Suprapubic skin (tissue), 4 donors: ENCODE measurements around the gene FRYL. TPM values are rescaled to one million over a fixed set of nuclear protein-coding genes. Genes with fewer than 3 reads are reported as not detected.

Experiments
- DNase-seq, 2 donors: peaks; one replicate each; pipeline ENCODE4 v3.0.0-alpha.2; 2019; ENCODE audit warnings: low spot score in 2 of 2
- H3K27ac ChIP-seq: fragments of 200-600 bp; sonication (generic); one replicate; pipeline ENCODE4 v1.5.1; 2019
- H3K27me3 ChIP-seq: fragments of 200-600 bp; sonication (generic); one replicate; pipeline ENCODE4 v1.5.1; 2019
- H3K36me3 ChIP-seq: fragments of 200-600 bp; sonication (generic); one replicate; pipeline ENCODE4 v1.5.1; 2019
- H3K4me1 ChIP-seq: fragments of 200-600 bp; sonication (generic); one replicate; pipeline ENCODE4 v1.5.1; 2019
- H3K4me3 ChIP-seq: fragments of 200-600 bp; sonication (generic); one replicate; pipeline ENCODE4 v1.5.1; 2019; ENCODE audit warnings: mild to moderate bottlenecking
- H3K9me3 ChIP-seq: fragments of 200-600 bp; sonication (generic); one replicate; pipeline ENCODE4 v1.5.1; 2019
- EP300 ChIP-seq: sonication (generic); formaldehyde crosslinking; IDR thresholded peaks from one replicate; pipeline ENCODE4 v1.6.1; 2017; ENCODE audit warnings: antibody characterized with exemption
- POLR2A ChIP-seq, 2 donors: fragments of 450-650 bp; IDR thresholded peaks; one replicate each; pipeline ENCODE4 v1.6.1; 2017; ENCODE audit warnings: antibody characterized with exemption in 2 of 2, mild to moderate bottlenecking in 2 of 2, moderate library complexity in 2 of 2
- POLR2AphosphoS5 ChIP-seq, 3 donors: sonication (generic); formaldehyde crosslinking; IDR thresholded peaks; one replicate each; pipeline ENCODE4 v1.6.1; 2017; ENCODE audit warnings: antibody characterized with exemption in 3 of 3
- WGBS: methylation state at CpG from one replicate; pipeline ENCODE4 v1.1.5; 2018; 5-methylcytosine and 5-hydroxymethylcytosine counted together
- total RNA-seq, 4 donors: library from RNA; depleted of rRNA; stranded (reverse); fragments of >200 nt; gene quantifications; one replicate each; pipeline ENCODE4 v1.1.0, GENCODE V29; 2016
- TF ChIP-seq, protein P1 (sequence below), 2 donors: fragments of 200-600 bp in 1 of 2; fragments of 450-650 bp in 1 of 2; sonication (generic) in 1 of 2; IDR thresholded peaks; one replicate each; pipeline ENCODE4 v1.5.1; 2016 to 2019; ENCODE audit warnings: antibody characterized with exemption in 2 of 2, mild to moderate bottlenecking in 1 of 2, moderate library complexity in 1 of 2

FRYL gene
- total RNA-seq, 4 donors from 2014 or later: 48.4 to 168 (median 73.5) TPM

GRCh38 chr4:48566034-48566384 lies 214.1 kb downstream of the FRYL start:
- no peaks in the 10 kb centered on the region for H3K27me3 ChIP-seq
- H3K27ac ChIP-seq: no peak overlapping the region
- H3K9me3 ChIP-seq: no peaks in the 10 kb centered on the region
- H3K36me3 ChIP-seq: peaks cover 83% of the 10 kb centered on the region
- H3K4me1 ChIP-seq: no peaks in the 10 kb centered on the region
- WGBS: 87% methylated on average over 3 of the region's 3 CpGs
- TF ChIP-seq POLR2AphosphoS5 (IDR thresholded peaks at IDR 0.05) (no peak), EP300 (no peak), POLR2A (IDR thresholded peaks at IDR 0.05) (no peak)
- TF ChIP-seq, protein P1, sequence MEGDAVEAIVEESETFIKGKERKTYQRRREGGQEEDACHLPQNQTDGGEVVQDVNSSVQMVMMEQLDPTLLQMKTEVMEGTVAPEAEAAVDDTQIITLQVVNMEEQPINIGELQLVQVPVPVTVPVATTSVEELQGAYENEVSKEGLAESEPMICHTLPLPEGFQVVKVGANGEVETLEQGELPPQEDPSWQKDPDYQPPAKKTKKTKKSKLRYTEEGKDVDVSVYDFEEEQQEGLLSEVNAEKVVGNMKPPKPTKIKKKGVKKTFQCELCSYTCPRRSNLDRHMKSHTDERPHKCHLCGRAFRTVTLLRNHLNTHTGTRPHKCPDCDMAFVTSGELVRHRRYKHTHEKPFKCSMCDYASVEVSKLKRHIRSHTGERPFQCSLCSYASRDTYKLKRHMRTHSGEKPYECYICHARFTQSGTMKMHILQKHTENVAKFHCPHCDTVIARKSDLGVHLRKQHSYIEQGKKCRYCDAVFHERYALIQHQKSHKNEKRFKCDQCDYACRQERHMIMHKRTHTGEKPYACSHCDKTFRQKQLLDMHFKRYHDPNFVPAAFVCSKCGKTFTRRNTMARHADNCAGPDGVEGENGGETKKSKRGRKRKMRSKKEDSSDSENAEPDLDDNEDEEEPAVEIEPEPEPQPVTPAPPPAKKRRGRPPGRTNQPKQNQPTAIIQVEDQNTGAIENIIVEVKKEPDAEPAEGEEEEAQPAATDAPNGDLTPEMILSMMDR (IDR thresholded peaks at IDR 0.05): no peak
- DNase-seq: no peak
- H3K4me3 ChIP-seq: no peak overlapping the region

DNA sequence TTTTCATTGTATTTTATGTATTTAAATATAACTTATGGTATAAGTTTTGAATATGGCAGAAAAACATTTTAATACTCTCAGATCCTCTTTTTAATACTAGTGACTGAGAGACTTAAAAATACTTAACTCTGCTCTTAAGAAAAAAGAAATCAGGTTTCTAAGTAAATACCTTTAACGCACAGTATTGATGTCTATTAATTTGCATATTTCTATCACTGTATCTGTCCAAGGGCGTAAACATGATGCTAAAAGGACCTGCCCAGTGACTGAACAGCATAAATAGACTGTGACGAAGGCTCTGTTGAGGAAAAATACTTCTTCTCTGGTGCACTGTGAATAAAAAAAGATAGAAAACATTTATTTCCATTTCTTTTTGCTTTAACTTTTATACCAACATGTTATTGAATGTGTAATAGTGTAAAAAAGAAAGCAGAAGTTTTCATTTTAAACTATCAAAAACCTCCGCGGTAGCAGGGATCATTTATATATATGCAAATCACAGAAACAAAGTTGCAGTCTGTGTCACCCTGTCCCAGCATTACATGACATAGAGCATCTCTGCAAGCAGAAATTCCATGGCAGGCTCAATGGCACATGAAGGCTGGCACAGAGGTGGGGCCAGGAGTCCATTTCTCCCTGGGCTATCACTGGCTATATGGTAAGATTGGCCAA lies 214.6 kb downstream of the FRYL start:
- no peak overlapping the region for H3K4me3 ChIP-seq
- 96% methylated on average over 5 of the region's 5 CpGs for WGBS
- H3K27ac ChIP-seq: no peak overlapping the region
- H3K4me1 ChIP-seq: no peaks in the 10 kb centered on the region
- DNase-seq: no peak
- H3K9me3 ChIP-seq: no peaks in the 10 kb centered on the region
- no peaks in the 10 kb centered on the region for H3K27me3 ChIP-seq
- H3K36me3 ChIP-seq: peaks cover 84% of the 10 kb centered on the region
- TF ChIP-seq POLR2A (IDR thresholded peaks at IDR 0.05) (no peak), POLR2AphosphoS5 (IDR thresholded peaks at IDR 0.05) (no peak)
- TF ChIP-seq, protein P1 (IDR thresholded peaks at IDR 0.05): no peak

GRCh38 chr4:48564151-48564550 lies 215.9 kb downstream of the FRYL start:
- Histone ChIP-seq H3K4me1 (no peaks in the 10 kb centered on the region), H3K27me3 (no peaks in the 10 kb centered on the region), H3K36me3 (peaks cover 81% of the 10 kb centered on the region), H3K9me3 (no peaks in the 10 kb centered on the region), H3K4me3 (no peak overlapping the region), H3K27ac (no peak overlapping the region)
- 69% methylated on average over 3 of the region's 3 CpGs for WGBS
- TF ChIP-seq EP300 (no peak), POLR2AphosphoS5 (IDR thresholded peaks at IDR 0.05) (no peak), POLR2A (IDR thresholded peaks at IDR 0.05) (no peak)
- TF ChIP-seq, protein P1 (IDR thresholded peaks at IDR 0.05): no peak
- DNase-seq: no peak

GRCh38 chr4:48558819-48559218 lies 221.3 kb downstream of the FRYL start:
- TF ChIP-seq EP300: no peak
- no peak for TF ChIP-seq POLR2AphosphoS5 (IDR thresholded peaks at IDR 0.05)
- H3K27me3 ChIP-seq: no peaks in the 10 kb centered on the region
- H3K4me1 ChIP-seq: no peaks in the 10 kb centered on the region
- no peak overlapping the region for H3K27ac ChIP-seq
- WGBS: 81% methylated on average over 3 of the region's 3 CpGs
- peaks cover 86% of the 10 kb centered on the region for H3K36me3 ChIP-seq
- H3K9me3 ChIP-seq: no peaks in the 10 kb centered on the region
- DNase-seq: no peak
- H3K4me3 ChIP-seq: no peak overlapping the region

- no peaks in the 10 kb centered on the region for H3K9me3 ChIP-seq
- H3K4me1 ChIP-seq: no peaks in the 10 kb centered on the region
- TF ChIP-seq POLR2A (IDR thresholded peaks at IDR 0.05): no peak
- TF ChIP-seq, protein P1 (IDR thresholded peaks at IDR 0.05): no peak
- H3K4me3 ChIP-seq: no peak overlapping the region
- H3K36me3 ChIP-seq: peaks cover 85% of the 10 kb centered on the region
- no peak for DNase-seq
- H3K27ac ChIP-seq: no peak overlapping the region
- H3K27me3 ChIP-seq: no peaks in the 10 kb centered on the region
- WGBS: 97% methylated on average over 1 of the region's 1 CpG
These were observed 222.1 kb downstream of the FRYL start for GRCh38 chr4:48558026-48558425.

DNA sequence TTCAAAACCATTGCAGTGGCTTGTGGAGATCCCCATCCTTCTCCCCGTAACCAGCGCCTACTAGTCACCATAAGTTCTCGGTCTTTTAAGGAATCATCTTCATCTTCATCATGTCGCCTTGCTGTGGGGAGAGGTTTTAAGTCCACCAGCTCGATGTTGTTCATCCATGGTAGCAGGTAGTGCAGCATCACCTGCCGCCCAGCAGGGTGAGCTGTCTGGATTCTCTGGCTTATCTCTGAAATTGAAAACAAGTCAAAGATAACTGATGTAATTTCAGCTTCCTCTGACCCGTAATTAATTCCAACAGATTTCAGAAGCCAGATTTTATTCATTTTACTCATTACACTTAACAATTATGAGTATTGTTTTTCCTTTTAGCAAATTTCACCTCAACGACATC lies 222.6 kb downstream of the FRYL start:
- no peak overlapping the region for H3K4me3 ChIP-seq
- WGBS: 90% methylated on average over 8 of the region's 8 CpGs
- H3K4me1 ChIP-seq: no peaks in the 10 kb centered on the region
- no peaks in the 10 kb centered on the region for H3K27me3 ChIP-seq
- no peak overlapping the region for H3K27ac ChIP-seq
- H3K36me3 ChIP-seq: peaks cover 85% of the 10 kb centered on the region
- no peak for DNase-seq
- no peak for TF ChIP-seq EP300
- TF ChIP-seq, protein P1 (IDR thresholded peaks at IDR 0.05): no peak
- no peak for TF ChIP-seq POLR2AphosphoS5 (IDR thresholded peaks at IDR 0.05)
- TF ChIP-seq POLR2A (IDR thresholded peaks at IDR 0.05): no peak
- H3K9me3 ChIP-seq: no peaks in the 10 kb centered on the region
